ENCODE measurements around the gene NEK4. TPM values are rescaled to one million over a fixed set of nuclear protein-coding genes. Genes with fewer than 3 reads are reported as not detected.

NEK4 gene
- total RNA-seq: 10 to 100 TPM; 20.9 to 25.1 TPM
- long read RNA-seq, full-length matches to known transcripts: 2 of 9 reads
- long read RNA-seq, partial matches to known transcripts: 4 of 9 reads
- long read RNA-seq, other reads (novel, unspliced or antisense): 3 of 9 reads

DNA sequence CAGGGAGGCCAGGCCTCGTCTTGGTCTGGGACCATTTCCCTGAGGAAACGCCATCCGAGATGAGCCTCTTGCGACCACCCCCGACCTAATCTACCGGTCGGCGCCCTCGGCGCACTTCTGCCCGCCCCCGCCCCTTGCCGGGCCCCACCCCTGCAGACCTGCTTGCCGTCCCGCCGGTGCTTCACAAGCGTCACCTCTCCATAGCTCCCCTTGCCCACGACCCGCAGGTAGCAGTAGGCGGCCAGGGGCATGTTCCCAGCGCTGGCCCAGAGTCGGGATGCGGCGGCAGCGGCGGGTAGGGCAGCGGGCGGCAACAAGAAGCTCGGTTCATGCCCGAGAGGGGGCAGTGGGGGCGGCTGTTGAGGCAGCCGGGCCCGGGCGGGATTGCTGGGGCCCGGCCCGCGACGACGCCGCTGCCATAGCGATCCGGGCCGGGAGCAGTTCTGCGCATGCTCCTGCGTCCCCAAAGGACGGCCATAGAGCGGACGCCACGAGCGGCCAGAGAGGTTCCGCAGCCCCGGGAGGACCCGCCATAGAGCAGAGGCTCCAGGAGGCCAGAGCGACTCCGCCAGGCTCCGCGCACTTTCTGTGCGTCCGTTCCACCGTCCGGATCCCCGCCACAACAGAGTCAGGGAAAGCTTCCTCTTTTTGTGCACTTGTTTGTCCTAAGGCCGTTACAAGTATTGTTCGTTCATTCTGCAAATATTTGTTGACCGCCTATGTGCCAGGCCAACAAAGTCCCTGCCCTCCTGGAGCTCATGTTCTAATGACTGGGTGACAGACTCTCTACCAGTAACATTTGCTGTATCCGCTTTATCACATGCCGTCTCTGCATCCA lies at the start of gene NEK4:
Gene NEK4, minus strand, starts transcription at position 445 of the 838 bp plus-strand sequence. Its CDS starts 194 bp downstream, at position 251.
- ATAC-seq: peak; percentile 98
- intact Hi-C loops (cut with DNase I, micrococcal nuclease): no loop called here
- DNase-seq: peak; percentile 92 to 96

GRCh38 chr3:52819936-52820335 lies 49.2 kb upstream of the NEK4 start:
- ATAC-seq (no peak), DNase-seq (no peak)
- intact Hi-C loops (cut with DNase I, micrococcal nuclease): no loop called here

DNA sequence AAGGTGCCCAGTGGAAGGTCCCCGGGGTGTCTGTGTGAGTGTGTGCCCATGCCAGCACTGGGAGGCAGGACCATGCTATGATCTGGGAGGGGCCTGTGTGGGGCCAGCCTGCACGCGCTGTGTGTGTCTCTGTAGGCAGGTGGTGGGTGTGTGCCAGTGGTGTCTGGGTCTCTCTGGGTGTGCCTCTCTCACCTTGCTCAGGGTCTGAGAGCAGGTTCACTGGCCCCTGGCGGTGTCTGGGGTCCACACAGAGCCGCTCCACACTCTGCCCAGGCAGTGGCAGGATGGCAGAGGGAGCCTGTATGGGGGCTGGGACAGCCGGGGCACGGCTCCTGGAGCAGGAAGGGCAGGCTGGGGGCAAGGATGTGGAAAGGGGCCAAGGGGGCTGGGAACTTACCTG lies 47.1 kb upstream of the NEK4 start:
- ATAC-seq (no peak), DNase-seq (no peak)
- intact Hi-C loops (cut with DNase I, micrococcal nuclease): no loop called here

GRCh38 chr3:52817221-52817620 lies 46.5 kb upstream of the NEK4 start:
- ATAC-seq: no peak
- intact Hi-C loops (cut with DNase I, micrococcal nuclease): no loop called here
- no peak for DNase-seq

DNA sequence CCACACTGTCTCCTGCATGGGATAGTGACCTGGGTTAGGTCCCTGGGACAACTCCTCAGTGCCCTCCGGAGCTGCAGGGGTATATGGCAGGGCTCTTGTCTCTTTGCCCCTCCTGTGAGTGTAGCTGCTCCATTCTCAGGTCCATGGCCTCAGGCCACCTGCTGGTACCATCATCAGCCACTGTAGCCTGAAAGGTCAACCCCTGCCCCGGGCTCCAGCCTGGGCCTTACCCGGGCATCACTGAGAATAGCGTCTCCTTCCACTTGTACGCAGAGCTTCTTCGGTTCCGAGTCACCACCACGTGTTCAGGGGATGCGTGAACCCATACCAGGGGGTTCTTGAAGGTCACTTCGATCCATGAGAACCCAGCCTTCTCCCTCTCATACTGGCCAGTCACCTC lies 45.9 kb upstream of the NEK4 start:
- intact Hi-C loops (cut with DNase I, micrococcal nuclease): no loop called here
- no peak for DNase-seq
- no peak for ATAC-seq

DNA sequence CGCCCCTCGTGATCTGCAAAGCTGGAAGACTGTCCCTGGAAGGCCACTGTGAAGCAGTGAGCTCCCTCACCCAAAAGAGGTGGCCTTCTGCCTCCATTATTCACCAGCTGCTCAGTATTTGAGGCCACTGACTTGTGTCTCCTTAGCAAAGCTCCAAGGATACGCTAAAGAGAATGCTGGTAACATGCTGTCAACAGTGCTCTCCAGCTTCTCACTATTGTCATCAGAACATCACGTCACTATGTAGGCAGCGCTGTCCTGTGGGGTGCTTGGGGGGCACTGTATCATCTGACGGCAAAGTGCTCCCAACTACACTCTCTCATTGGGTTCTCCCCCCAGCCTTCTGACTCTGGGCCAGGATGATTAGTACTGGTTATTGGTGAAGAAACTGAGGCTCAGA lies 45.5 kb upstream of the NEK4 start:
- ATAC-seq (no peak), DNase-seq (no peak)
- intact Hi-C loops (cut with DNase I, micrococcal nuclease): no loop called here

- ATAC-seq: no peak
- intact Hi-C loops (cut with DNase I, micrococcal nuclease): no loop called here
- no peak for DNase-seq
Observed at GRCh38 chr3:52813810-52814209, 43.1 kb upstream of the NEK4 start.

DNA sequence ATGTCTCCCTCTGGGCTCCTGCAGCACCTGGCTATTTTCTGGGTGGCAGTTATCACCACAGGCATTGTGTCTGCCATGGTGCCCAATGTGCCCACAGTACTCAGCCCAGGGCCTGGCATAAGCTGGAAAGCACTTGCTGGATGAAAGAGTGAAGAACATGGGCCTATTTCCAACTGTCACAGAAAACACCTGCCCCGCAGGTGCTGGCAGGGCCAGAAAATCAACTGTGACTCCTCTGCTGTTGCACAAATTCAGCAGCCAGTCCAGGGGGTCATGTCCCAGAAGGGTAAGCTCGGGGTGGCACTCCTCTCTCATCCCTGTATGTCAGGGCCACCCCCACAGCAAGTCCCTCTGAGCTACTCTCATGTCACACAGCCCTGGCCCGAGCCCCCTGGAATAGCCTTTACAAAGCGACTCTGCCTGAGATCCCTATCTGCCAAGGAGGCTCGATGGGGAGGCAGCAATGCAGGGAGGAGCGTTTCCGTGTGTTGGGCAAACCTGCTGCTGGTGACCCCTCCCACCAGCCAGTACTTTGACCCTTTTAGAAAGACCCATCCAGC lies 40.8 kb upstream of the NEK4 start:
- intact Hi-C loops (cut with DNase I, micrococcal nuclease): no loop called here
- DNase-seq: no peak
- ATAC-seq: no peak

- ATAC-seq: no peak
- intact Hi-C loops (cut with DNase I, micrococcal nuclease): no loop called here
- DNase-seq: no peak
Observed at GRCh38 chr3:52810923-52811322, 40.2 kb upstream of the NEK4 start.

- ATAC-seq (no peak), DNase-seq (no peak)
- intact Hi-C loops (cut with DNase I, micrococcal nuclease): no loop called here
Observed at GRCh38 chr3:52809662-52810377, 39.1 kb upstream of the NEK4 start.

DNA sequence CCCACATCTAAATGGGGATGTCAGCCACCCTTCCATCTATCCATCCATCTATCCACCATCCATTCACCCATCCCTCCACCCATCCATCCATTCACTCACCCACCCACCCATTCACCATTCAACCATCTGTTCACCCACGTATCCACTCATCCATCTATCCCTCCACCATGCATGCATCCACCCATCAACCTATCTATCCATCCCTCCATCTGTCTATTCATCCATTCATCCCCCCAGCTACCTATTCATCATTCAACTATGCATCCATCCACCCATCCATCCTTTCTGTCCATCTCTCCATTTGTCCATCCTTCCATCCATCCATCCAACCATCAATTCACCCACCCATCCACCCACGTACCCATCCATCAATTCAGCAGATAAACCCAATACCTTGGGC lies 38.4 kb upstream of the NEK4 start:
- intact Hi-C loops (cut with DNase I, micrococcal nuclease): no loop called here
- no peak for ATAC-seq
- DNase-seq: no peak

DNA sequence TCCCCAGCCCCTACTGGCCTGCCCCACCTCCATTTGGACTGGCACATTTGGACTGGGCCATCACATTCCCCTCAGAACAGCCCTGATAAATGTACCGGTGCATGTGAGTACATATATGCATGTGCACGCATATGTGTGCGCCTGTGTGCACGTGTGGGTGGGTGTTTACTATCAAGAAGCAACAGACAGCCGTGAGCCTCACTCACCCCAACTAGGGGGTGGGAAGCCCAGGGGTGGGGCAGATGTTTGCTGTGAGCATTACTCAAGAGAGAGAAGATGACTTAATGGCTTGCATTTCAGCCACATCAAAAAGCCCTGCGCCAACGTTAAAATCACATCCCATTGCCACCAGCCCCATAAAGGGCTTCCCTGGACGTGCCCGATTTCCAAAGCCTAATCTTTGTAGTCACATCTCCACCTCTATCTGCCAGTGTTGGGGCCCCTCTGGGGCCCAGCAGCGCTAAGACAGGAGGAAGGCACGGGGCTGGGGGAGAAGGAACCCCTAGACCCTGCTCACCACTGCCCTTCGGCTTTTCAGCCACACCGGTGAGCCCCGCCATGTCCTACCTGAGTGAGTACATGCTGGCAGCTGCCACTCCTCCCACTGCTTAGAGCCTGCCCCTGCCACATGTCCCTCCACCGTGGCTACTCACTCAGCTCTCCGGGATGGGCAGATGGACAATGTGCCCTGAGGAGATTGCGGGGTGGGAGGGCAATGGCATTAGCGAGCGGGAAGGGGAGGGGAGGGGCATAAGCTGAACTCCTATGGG lies 34.7 kb upstream of the NEK4 start:
- DNase-seq (no peak), ATAC-seq (no peak)
- intact Hi-C loops (cut with DNase I, micrococcal nuclease): no loop called here

- intact Hi-C loops (cut with DNase I, micrococcal nuclease): no loop called here
- no peak for ATAC-seq
- DNase-seq: no peak
Observed at GRCh38 chr3:52801839-52802238, 31.1 kb upstream of the NEK4 start.

- DNase-seq: no peak
- intact Hi-C loops (cut with DNase I, micrococcal nuclease): no loop called here
- ATAC-seq: no peak
Observed at GRCh38 chr3:52800079-52800478, 29.3 kb upstream of the NEK4 start.

DNA sequence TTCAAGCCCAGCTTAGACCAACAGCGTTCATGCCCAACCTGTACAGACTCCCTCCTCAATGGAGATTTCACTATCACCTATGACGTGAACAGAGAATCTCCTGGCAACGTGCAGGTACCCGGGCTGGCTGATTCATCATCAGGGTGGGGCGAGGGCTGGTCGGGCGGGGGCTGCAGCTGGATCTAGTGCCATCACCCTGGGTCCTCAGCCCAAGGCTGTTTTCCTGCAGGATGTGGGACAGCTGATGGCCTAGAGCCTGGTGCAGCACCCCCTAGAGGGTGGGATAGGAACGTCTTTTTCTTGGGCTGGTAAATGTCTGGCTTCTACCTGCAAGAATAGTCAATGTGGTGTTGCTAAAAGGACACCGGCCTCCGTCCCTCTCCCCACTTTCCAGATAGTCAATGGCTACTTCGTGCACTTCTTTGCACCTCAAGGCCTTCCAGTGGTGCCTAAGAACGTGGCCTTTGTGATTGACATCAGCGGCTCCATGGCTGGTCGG lies 28.3 kb upstream of the NEK4 start:
- intact Hi-C loops (cut with DNase I, micrococcal nuclease): no loop called here
- DNase-seq (peak in 1 of 2 donors; percentile 20), ATAC-seq (peak; percentile 48)

GRCh38 chr3:52798376-52798977 lies 27.7 kb upstream of the NEK4 start:
- ATAC-seq (no peak), DNase-seq (no peak)
- intact Hi-C loops (cut with DNase I, micrococcal nuclease): no loop called here

GRCh38 chr3:52796411-52796810 lies 25.7 kb upstream of the NEK4 start:
- ATAC-seq (no peak), DNase-seq (no peak)
- intact Hi-C loops (cut with DNase I, micrococcal nuclease): no loop called here

GRCh38 chr3:52795298-52795900 lies 24.7 kb upstream of the NEK4 start:
- DNase-seq: no peak
- intact Hi-C loops (cut with DNase I, micrococcal nuclease): no loop called here
- ATAC-seq: peak; percentile 25

All from left colon (tissue), 2 donors.